HEK293 (cell line): ENCODE measurements around the gene PAK3.

ENCODE experiments used
- CTCF ChIA-PET: fragments of 350-600 bp; formaldehyde crosslinking; extraction: SDS; loops from one replicate; lab custom pipeline; 2021; ENCODE audit warnings: antibody characterized with exemption; lab: Yijun Ruan, JAX
- POLR2A ChIA-PET: fragments of 300-600 bp; formaldehyde crosslinking; extraction: SDS; loops from one replicate; lab custom pipeline; 2020; ENCODE audit warnings: antibody characterized with exemption, inconsistent platforms; lab: Yijun Ruan, JAX
- H3K27ac ChIP-seq: fragments of 200-500 bp; sonication (Bioruptor generic); 2 replicates; pipeline ENCODE4 v1.5.1; 2014; ENCODE audit warnings: low read depth, low read length, control low read depth, inconsistent platforms; ENCODE audit errors: extremely low read depth
- H3K36me3 ChIP-seq, 2 experiments: fragments of 200-500 bp in 1 of 2; sonication (Bioruptor generic) in 1 of 2; 1 replicate in 1 of 2; 2 replicates in 1 of 2; pipeline ENCODE4 v1.5.1; 2014 to 2017; ENCODE audit warnings: inconsistent platforms in 2 of 2, low read length in 2 of 2; ENCODE audit not compliant: control insufficient read depth in 2 of 2, insufficient read depth in 1 of 2
- H3K4me1 ChIP-seq: fragments of 200-500 bp; sonication (Bioruptor generic); 2 replicates; pipeline ENCODE4 v1.5.1; 2014; ENCODE audit warnings: mild to moderate bottlenecking, low read length, inconsistent platforms; ENCODE audit not compliant: control insufficient read depth, insufficient read depth
- H3K4me3 ChIP-seq: 2 replicates; pipeline ENCODE4 v1.5.1; 2011; ENCODE audit warnings: low read depth, mild to moderate bottlenecking, control low read depth, low read length, moderate library complexity
- H3K9me3 ChIP-seq: fragments of 200-500 bp; sonication (Bioruptor generic); 2 replicates; pipeline ENCODE4 v1.5.1; 2014; ENCODE audit warnings: low read depth, low read length, inconsistent platforms; ENCODE audit not compliant: control insufficient read depth, insufficient read depth
- BCL11B ChIP-seq: fragments of 450-650 bp; formaldehyde crosslinking; IDR thresholded peaks from 2 replicates; pipeline ENCODE4 v1.5.1; 2016; ENCODE audit warnings: low read depth, missing biosample characterization, missing genetic modification characterization
- GLIS1 ChIP-seq: fragments of 450-650 bp; formaldehyde crosslinking; IDR thresholded peaks from 2 replicates; pipeline ENCODE4 v1.5.1; 2016; ENCODE audit warnings: missing biosample characterization, missing genetic modification characterization
- PBX3 ChIP-seq: sonication (generic); formaldehyde crosslinking; IDR thresholded peaks from 2 replicates; pipeline ENCODE4 v1.8.1; 2022; ENCODE audit warnings: mild to moderate bottlenecking, moderate library complexity, missing genetic modification reagents
- PRDM10 ChIP-seq: fragments of 450-650 bp; formaldehyde crosslinking; IDR thresholded peaks from 2 replicates; pipeline ENCODE4 v1.5.1; 2016; ENCODE audit warnings: missing biosample characterization, missing genetic modification characterization
- PRDM4 ChIP-seq: fragments of 450-650 bp; formaldehyde crosslinking; IDR thresholded peaks from 2 replicates; pipeline ENCODE4 v1.5.1; 2017; ENCODE audit warnings: missing biosample characterization, missing genetic modification characterization
- ZBTB20 ChIP-seq: fragments of 450-650 bp; formaldehyde crosslinking; IDR thresholded peaks from 2 replicates; pipeline ENCODE4 v1.5.1; 2016; ENCODE audit warnings: missing biosample characterization, missing genetic modification characterization
- ZBTB49 ChIP-seq: fragments of 450-650 bp; formaldehyde crosslinking; IDR thresholded peaks from 2 replicates; pipeline ENCODE4 v1.5.1; 2016; ENCODE audit warnings: missing biosample characterization, missing genetic modification characterization, low read depth
- ZEB2 ChIP-seq: fragments of 450-650 bp; formaldehyde crosslinking; IDR thresholded peaks from 2 replicates; pipeline ENCODE4 v1.5.1; 2016; ENCODE audit warnings: missing biosample characterization, missing genetic modification characterization
- ZFP37 ChIP-seq: fragments of 450-650 bp; formaldehyde crosslinking; IDR thresholded peaks from 2 replicates; pipeline ENCODE4 v1.5.1; 2016; ENCODE audit warnings: missing biosample characterization, missing genetic modification characterization
- ZNF114 ChIP-seq: fragments of 450-650 bp; formaldehyde crosslinking; IDR thresholded peaks from 2 replicates; pipeline ENCODE4 v1.5.0; 2017; ENCODE audit warnings: missing biosample characterization, missing genetic modification characterization
- ZNF146 ChIP-seq: fragments of 450-650 bp; formaldehyde crosslinking; IDR thresholded peaks from 2 replicates; pipeline ENCODE4 v1.5.1; 2016; ENCODE audit warnings: missing biosample characterization, missing genetic modification characterization
- ZNF202 ChIP-seq: fragments of 450-650 bp; formaldehyde crosslinking; IDR thresholded peaks from 2 replicates; pipeline ENCODE4 v1.5.1; 2016; ENCODE audit warnings: missing biosample characterization, missing genetic modification characterization, borderline replicate concordance
- ZNF239 ChIP-seq: fragments of 450-650 bp; formaldehyde crosslinking; IDR thresholded peaks from 2 replicates; pipeline ENCODE4 v1.5.1; 2016; ENCODE audit warnings: missing biosample characterization, missing genetic modification characterization
- ZNF324 ChIP-seq: fragments of 450-650 bp; formaldehyde crosslinking; IDR thresholded peaks from 2 replicates; pipeline ENCODE4 v1.5.1; 2016; ENCODE audit warnings: missing biosample characterization, missing genetic modification characterization
- ZNF514 ChIP-seq: fragments of 450-650 bp; formaldehyde crosslinking; IDR thresholded peaks from 2 replicates; pipeline ENCODE4 v1.5.1; 2016; ENCODE audit warnings: missing biosample characterization, missing genetic modification characterization
- ZNF549 ChIP-seq: fragments of 450-650 bp; IDR thresholded peaks from 2 replicates; pipeline ENCODE4 v1.5.1; 2018; ENCODE audit warnings: missing biosample characterization, missing genetic modification characterization, mild to moderate bottlenecking, inconsistent platforms, moderate library complexity
- ZNF624 ChIP-seq: fragments of 450-650 bp; formaldehyde crosslinking; IDR thresholded peaks from 2 replicates; pipeline ENCODE4 v1.5.1; 2017; ENCODE audit warnings: missing biosample characterization, missing genetic modification characterization
- ZNF670 ChIP-seq: fragments of 450-650 bp; formaldehyde crosslinking; IDR thresholded peaks from 2 replicates; pipeline ENCODE4 v1.5.1; 2016; ENCODE audit warnings: missing biosample characterization, missing genetic modification characterization, low read depth

Gene PAK3

GRCh38 chrX:111265486-111265885 lies 169.5 kb downstream of the PAK3 start:
- no peak overlapping the region for H3K4me3 ChIP-seq
- CTCF ChIA-PET, result interaction anchor here (0.6 kb wide), 1 partner anchor 20 kb away, joined by 5 read pairs; no protein-coding TSS in a partner anchor
- H3K36me3 ChIP-seq, result no peaks in the 10 kb centered on the region
- no peak overlapping the region for H3K27ac ChIP-seq
- TF ChIP-seq ZEB2 (tag by site-specific recombination) (no peak), ZNF624 (tag by site-specific recombination) (no peak), ZNF202 (tag by site-specific recombination) (no peak), ZNF549 (tag by site-specific recombination) (no peak), ZNF239 (no peak), PRDM4 (no peak), ZNF670 (tag by site-specific recombination) (no peak), PBX3 (CRISPR knock-in tag) (no peak), BCL11B (tag by site-specific recombination) (no peak), ZBTB20 (tag by site-specific recombination) (no peak), ZNF114 (no peak)
- no peaks in the 10 kb centered on the region for H3K4me1 ChIP-seq
- H3K9me3 ChIP-seq, result no peaks in the 10 kb centered on the region
- POLR2A ChIA-PET, result no interaction called here

GRCh38 chrX:111268506-111268905 lies 172.5 kb downstream of the PAK3 start:
- Histone ChIP-seq H3K9me3 (no peaks in the 10 kb centered on the region), H3K4me1 (no peaks in the 10 kb centered on the region), H3K27ac (no peak overlapping the region), H3K36me3 (no peaks in the 10 kb centered on the region), H3K4me3 (no peak overlapping the region)
- POLR2A ChIA-PET, result no interaction called here
- CTCF ChIA-PET, result no interaction called here
- TF ChIP-seq ZNF146 (tag by site-specific recombination), result no peak
- TF ChIP-seq ZBTB49 (tag by site-specific recombination), result no peak
- TF ChIP-seq ZFP37, result no peak
- TF ChIP-seq GLIS1 (tag by site-specific recombination), result no peak
- TF ChIP-seq ZNF324, result no peak

GRCh38 chrX:111270339-111270738 lies 174.3 kb downstream of the PAK3 start, which contains the start of gene CAPN6:
CAPN6 (minus strand) TSS chrX:111270483; CDS start chrX:111263936, 6,547 bp downstream.
- Histone ChIP-seq H3K4me1 (no peaks in the 10 kb centered on the region), H3K27ac (no peak within 1 kb of the TSS), H3K9me3 (no peaks in the 10 kb centered on the region), H3K36me3 (no peaks in the 10 kb centered on the region), H3K4me3 (no peak within 1 kb of the TSS)
- ChIA-PET CTCF (interaction anchor here (0.6 kb wide), 1 partner anchor 26 kb away, joined by 3 read pairs; no protein-coding TSS in a partner anchor), POLR2A (no interaction called here)
- TF ChIP-seq PRDM10 (tag by site-specific recombination) (peak; percentile 56), ZNF514 (tag by site-specific recombination) (no peak)
